CD4-positive, alpha-beta T cell treated with Interleukin-21 for 1 hour (primary cell): ENCODE results near the gene TFAP2D.

ENCODE experiments used
- DNase-seq: peaks from one replicate; pipeline ENCODE4 v3.0.0-alpha.2; 2020

Gene TFAP2D

DNA sequence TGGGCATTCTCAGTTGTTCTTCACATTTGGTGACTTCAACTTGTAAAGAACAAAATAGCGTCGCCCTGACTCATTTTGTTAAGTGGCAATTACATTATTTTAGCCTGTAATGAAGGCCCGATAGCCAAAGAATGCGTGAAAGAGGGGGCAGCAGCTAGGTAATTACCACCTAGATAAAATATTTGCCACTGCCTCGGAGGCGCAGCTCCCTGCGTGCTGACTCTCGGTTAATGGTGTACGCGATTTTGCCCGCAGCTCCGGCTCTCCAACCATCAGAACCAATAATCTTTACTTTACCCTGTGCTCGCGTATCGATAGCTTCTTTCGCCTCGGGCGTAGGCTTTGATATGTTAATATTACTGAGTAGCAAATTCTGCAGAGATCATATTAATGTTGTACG, 8.7 kb downstream of the TFAP2D start:
- DNase-seq: no peak

GRCh38 chr6:50722829-50723554, 9.7 kb downstream of the TFAP2D start:
- no peak for DNase-seq

DNA sequence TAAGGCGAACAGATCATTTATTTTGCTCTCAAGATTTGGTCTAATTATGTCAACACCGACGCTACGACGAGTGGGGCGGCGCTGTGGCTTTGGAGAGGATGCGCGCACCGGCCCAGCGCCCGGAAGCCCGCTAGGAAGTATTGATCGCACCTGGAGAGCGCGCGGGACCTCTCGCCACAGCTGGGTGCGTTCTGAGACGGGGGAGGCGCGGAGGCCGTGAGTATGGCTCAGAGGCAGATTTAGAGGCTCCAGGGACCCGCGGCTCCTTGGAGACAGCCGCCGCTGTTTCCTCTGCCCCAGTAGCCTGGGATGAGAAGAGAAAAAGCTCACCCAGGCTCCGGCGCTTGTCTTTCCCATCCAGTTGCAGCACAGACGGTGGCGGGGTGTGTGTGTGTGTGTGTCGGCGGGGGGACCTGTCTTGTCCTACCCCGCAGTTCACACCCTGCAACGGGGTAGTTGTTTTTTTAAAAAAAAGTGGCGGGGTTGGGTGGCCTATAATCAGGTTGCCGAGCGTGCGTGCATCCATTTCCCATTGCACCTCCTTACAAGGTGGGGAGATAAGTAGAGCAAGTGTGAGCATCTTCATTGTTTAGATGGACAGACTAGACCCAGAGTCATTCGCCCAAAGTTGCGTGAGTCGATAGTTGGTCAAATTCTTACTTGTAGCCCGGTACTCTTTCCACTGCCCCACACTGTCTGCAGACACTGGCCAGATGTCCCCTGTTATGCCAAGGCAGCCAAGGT, 11.2 kb downstream of the TFAP2D start:
- DNase-seq: no peak

DNA sequence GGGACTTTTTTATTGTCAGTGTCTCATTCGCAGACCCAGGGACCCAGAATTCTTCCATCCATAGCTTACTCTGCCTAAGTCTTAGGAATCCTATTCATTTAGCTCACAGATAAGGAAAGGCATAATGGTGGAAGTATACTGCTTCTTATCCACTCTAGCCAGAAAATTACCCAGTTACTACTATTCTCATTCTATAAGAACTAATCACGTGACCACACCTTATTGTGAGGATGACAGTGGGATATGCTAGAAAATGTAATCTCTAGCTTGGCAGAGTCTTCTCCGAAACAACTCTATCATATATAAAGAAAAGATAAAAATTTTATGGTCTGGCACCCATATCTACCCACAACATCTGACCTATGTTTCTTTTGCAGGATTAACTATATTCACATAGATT, 21.2 kb downstream of the TFAP2D start:
- no peak for DNase-seq

DNA sequence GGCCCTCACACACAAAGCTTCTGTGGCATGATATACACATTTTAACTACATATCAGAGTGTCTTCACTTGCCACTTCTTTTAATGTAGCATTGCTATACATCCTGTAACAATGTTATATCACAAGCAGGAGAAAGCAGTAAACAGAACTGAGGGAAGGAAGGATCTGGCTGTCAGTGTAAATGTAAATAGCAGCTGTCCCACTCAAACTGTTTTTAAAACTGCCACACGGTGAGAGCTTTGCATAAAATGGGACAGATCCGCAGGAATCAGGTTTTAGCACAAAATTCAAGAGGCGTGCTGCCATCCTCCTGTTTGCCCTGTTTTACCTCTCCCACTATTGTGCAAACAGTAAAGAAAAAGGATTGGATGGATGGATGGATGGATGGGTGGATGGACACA, 28.8 kb downstream of the TFAP2D start:
- DNase-seq: no peak

DNA sequence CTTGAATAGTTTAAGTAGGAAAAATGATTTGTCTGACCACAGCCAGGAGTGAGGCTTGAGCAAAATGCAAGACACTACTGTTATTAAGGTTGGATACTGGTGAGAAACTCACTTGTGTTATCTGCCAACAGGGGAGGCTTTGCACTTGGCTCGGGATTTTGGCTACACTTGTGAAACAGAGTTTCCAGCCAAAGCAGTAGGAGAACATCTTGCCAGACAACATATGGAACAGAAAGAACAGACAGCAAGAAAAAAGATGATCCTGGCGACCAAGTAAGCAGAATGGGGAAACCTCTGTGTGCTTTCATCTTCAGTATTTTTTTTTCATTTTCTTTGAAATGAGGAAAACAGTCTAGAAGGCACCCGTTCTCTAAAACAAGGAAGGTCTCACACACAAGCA, 31.6 kb downstream of the TFAP2D start:
- no peak for DNase-seq

- no peak for DNase-seq
Measured at GRCh38 chr6:50762798-50763197, 49.5 kb downstream of the TFAP2D start.

DNA sequence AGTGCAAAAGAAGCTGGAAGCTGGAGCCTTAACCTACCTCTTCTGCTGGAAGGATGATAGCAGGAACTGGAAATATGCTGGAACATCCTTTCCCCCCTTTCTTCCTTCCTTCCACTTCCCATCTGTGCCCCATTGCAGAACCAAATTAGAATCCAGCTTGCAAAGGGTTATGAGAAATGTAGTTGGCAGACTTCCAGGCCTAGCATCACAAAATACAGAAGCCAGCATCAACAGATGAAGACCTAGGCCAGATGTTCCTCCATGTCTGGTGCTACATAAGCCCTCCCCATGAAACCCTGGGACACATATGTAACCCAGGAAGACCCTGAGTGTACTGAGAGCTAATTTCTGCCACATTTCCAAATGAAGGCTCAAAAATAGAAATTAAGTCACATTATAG, 65.4 kb downstream of the TFAP2D start:
- no peak for DNase-seq

GRCh38 chr6:50780382-50780781, 67.1 kb downstream of the TFAP2D start:
- no peak for DNase-seq

DNA sequence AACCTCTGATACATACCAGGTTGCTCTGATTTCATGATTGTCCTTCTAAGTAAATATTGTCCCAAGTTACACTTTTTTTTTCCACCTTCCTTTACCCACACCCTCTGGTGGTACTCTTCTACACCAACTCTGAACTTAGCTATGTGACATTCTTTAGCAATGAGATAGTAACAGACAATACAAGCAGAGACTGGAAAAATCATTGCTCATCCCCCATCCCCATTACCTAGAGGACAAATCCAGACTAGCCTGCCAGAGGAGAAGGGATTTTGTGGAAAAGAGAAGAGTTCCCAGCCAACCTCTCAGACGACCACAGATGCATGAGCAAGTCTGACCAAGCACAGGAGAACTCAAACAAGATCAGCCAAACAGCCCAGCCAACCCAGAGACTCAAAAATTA, 72.6 kb downstream of the TFAP2D start:
- DNase-seq: no peak

DNA sequence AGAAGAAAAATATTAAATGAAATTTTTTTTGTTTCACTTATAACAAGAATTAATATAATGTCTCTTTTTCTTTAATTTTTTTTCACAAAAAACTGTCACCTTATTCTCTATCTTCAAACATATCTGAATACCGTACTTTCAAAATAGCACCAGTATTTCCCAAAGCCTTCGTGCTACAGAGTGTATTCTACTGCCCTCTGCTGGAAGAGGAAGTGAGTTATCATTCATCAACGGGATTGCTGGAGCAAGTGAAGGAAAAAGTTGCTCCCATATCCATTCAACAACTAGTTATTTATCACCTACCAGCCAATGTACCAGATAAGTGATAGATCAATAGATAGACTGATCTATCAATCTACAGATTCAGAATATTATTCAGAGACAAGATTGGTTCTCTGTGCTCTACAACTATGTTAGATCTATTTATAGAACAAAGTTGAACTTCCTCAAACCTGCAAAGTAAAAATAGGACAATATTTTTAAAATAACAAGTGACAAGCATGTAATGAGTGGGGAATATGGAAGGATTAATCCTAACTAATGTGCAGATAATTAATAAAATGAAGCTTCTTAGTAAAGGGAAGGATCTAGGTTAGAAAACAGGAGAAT, 78.7 kb downstream of the TFAP2D start:
- DNase-seq: no peak

GRCh38 chr6:50792771-50793170, 79.4 kb downstream of the TFAP2D start:
- no peak for DNase-seq

GRCh38 chr6:50795574-50795973, 82.2 kb downstream of the TFAP2D start:
- DNase-seq: no peak

DNA sequence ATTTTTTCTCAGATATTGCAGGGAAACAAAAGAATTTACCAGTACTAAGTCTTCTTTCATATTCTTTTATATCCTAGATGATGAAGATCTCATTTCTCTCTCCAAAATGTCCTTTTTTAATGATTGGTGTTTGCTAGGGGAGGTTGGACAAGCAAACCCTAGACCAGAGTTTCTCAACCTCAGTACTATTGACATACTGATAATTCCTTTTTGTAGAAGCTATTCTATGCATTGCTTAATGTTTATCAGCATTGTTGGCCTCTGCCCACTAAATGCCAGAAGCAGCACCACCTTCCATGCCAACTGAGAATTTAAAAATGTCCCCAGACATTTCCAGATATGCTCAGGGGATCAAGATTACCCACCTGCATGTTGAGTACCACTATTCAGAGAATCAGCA, 91.0 kb downstream of the TFAP2D start:
- DNase-seq: no peak

- DNase-seq: no peak
Measured at GRCh38 chr6:50807035-50807434, 93.7 kb downstream of the TFAP2D start.

GRCh38 chr6:50815436-50816114, 102.2 kb downstream of the TFAP2D start:
- DNase-seq: peak; percentile 0

- DNase-seq: peak; percentile 48
Measured at GRCh38 chr6:50816115-50816675, 102.9 kb downstream of the TFAP2D start.

DNA sequence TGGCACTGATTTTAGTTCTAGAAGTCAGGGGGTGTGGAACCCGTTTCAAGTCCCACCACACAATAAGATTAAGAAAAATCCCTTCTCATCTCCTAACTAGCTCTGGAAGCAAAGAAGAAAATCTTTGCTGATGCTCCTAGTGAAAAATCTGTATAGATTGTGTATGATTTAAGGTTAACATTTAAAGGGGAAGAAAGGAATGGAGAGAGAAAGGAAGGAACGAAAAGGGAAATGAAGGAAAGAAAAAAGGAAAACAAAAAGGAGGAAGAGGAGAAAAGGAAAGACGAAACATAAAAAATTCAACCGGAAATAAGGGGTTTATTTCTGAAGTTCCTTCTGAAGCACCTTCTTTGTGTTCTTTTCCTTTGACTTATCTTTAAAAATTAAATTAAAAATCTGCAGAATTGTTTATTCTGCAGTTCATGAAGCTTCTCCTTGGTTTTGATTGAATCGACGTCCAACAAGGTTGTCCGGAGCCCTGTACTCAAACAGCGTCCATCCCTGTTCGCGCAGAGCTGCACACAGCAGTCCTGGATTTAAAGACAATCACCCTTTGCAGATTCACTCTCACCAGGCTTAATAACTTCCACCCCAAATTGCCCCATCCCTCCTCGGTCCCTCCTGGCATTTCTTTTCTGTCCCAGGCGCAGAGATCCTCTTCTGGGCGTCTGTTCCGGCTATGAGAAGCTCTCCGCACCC, 103.8 kb downstream of the TFAP2D start:
- DNase-seq: no peak

GRCh38 chr6:50817646-50817950, 104.3 kb downstream of the TFAP2D start:
- DNase-seq: no peak

DNA sequence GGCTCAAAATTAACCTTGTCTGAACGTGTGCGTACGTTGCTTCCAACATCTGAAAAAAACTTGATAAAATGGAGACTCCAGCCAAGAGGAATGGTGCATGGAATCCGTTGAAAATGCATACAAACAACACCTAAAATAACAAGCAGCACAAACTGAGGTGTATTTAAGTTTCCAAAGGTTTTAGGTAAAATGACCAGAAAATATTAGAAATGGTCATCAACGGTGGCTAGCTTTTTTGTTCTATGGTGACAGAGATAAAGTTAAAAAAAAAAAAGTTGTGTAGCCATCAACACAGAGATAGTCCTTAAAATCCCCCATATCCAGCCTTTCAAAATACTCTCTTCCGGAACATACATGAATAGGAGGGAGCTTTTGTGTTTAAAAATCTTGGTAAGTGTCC, 104.7 kb downstream of the TFAP2D start:
- DNase-seq: no peak

DNA sequence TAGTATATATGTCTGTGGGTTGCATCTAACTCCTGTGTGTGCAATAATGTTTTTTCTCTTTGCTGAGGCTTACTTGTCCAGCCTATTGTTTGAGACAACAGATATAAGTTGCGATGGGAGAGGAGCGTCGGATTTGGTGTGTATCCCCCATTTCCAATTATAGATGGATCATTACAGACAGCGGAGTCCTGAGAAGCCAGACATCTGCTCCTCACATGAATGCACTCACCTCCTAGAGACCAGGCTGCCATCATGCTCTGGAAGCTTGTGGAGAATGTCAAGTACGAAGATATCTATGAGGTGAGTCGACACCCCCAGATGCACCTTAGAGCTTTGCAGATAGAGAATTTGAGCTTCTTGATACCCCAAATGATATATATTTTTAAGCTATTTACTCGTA, 105.3 kb downstream of the TFAP2D start, which contains the start of gene TFAP2B:
Gene TFAP2B, plus strand, starts transcription at position 199 of the 400 bp plus-strand sequence. Its CDS starts 21 bp downstream, at position 220.
- DNase-seq: no peak

- no peak for DNase-seq
Measured at GRCh38 chr6:50819466-50819903, 106.2 kb downstream of the TFAP2D start.
